Keratinocyte (primary cell): Measurements from ENCODE around the gene ARMC6. TPM values are rescaled to one million over a fixed set of nuclear protein-coding genes. Genes with fewer than 3 reads are reported as not detected.

ENCODE experiments used
- DNase-seq: peaks from one replicate; pipeline ENCODE4 v3.0.0-alpha.2; 2011; ENCODE audit warnings: low read depth, missing footprints, low spot score
- FAIRE-seq: peaks from 2 replicates; lab custom pipeline; 2011; peaks lifted over from hg19 to GRCh38; lab: Jason Lieb, UNC
- H2AFZ ChIP-seq: 2 replicates; pipeline ENCODE4 v1.6.0; 2012; ENCODE audit warnings: low read length, control low read depth, inconsistent platforms; ENCODE audit not compliant: control insufficient read depth
- H3K27ac ChIP-seq: 2 replicates; pipeline ENCODE4 v1.5.1; 2011; ENCODE audit warnings: low read length; ENCODE audit not compliant: control insufficient read depth, insufficient read depth
- H3K27me3 ChIP-seq: 3 replicates; pipeline ENCODE4 v1.6.0; 2011; ENCODE audit warnings: low read length; ENCODE audit not compliant: control insufficient read depth, insufficient read depth; ENCODE audit errors: extremely low read depth
- H3K36me3 ChIP-seq, 2 experiments: 2 replicates in 1 of 2; 3 replicates in 1 of 2; pipeline ENCODE4 v1.5.1; 2011; ENCODE audit warnings: low read length in 2 of 2, mild to moderate bottlenecking in 1 of 2; ENCODE audit not compliant: control insufficient read depth in 2 of 2, insufficient read depth in 2 of 2; ENCODE audit errors: extremely low read depth in 1 of 2
- H3K4me1 ChIP-seq: 3 replicates; pipeline ENCODE4 v1.5.1; 2011; ENCODE audit warnings: low read length; ENCODE audit not compliant: control insufficient read depth, insufficient read depth; ENCODE audit errors: extremely low read depth
- H3K4me2 ChIP-seq: 3 replicates; pipeline ENCODE4 v1.6.0; 2011; ENCODE audit warnings: low read depth, low read length; ENCODE audit not compliant: control insufficient read depth, insufficient read depth; ENCODE audit errors: extremely low read depth
- H3K4me3 ChIP-seq, 3 experiments: fragments of 200-600 bp in 1 of 3; sonication (generic) in 1 of 3; 2 replicates in 2 of 3; 3 replicates in 1 of 3; pipeline ENCODE4 v1.5.1; 2011 to 2016; ENCODE audit warnings: low read length in 3 of 3, mild to moderate bottlenecking in 3 of 3, control low read depth in 2 of 3, inconsistent platforms in 1 of 3, low read depth in 1 of 3, mixed read lengths in 1 of 3, mixed run types in 1 of 3, moderate library complexity in 1 of 3; ENCODE audit not compliant: control insufficient read depth in 2 of 3, insufficient read depth in 2 of 3; ENCODE audit errors: extremely low read depth in 1 of 3
- H3K79me2 ChIP-seq: 2 replicates; pipeline ENCODE4 v1.6.0; 2012; ENCODE audit warnings: low read length; ENCODE audit not compliant: control insufficient read depth, insufficient read depth
- H3K9ac ChIP-seq: 3 replicates; pipeline ENCODE4 v1.6.0; 2011; ENCODE audit warnings: low read length; ENCODE audit not compliant: control insufficient read depth, insufficient read depth; ENCODE audit errors: extremely low read depth
- H3K9me1 ChIP-seq: 3 replicates; pipeline ENCODE4 v1.6.0; 2011; ENCODE audit warnings: low read length; ENCODE audit not compliant: control insufficient read depth, insufficient read depth; ENCODE audit errors: extremely low read depth
- H3K9me3 ChIP-seq: 2 replicates; pipeline ENCODE4 v1.5.1; 2012; ENCODE audit warnings: low read depth, low read length; ENCODE audit not compliant: control insufficient read depth
- H4K20me1 ChIP-seq: 3 replicates; pipeline ENCODE4 v1.6.0; 2011; ENCODE audit warnings: low read length; ENCODE audit not compliant: control insufficient read depth, insufficient read depth; ENCODE audit errors: extremely low read depth
- EZH2 ChIP-seq: IDR thresholded peaks from one replicate; pipeline ENCODE4 v1.6.1; 2012; ENCODE audit warnings: inconsistent platforms, mild to moderate bottlenecking, low read length, moderate library complexity
- dilution Hi-C: fragments of 300-500 bp; cut with MboI; formaldehyde crosslinking; loops from one replicate; pipeline ENCODE4 v1.7.0; 2020; ENCODE audit warnings: low sequenced_read_pairs; ENCODE audit not compliant: extremely low pct_ligation_motif_present
- polyA plus RNA-seq, 5 experiments: library from polyadenylated mRNA; depleted of rRNA in 3 of 5; stranded (reverse) in 3 of 5; stranded (forward) in 1 of 5; unstranded in 1 of 5; fragments of >200 nt; gene quantifications; 1 replicate in 1 of 5; 2 replicates in 3 of 5; 3 replicates in 1 of 5; pipeline versions ENCODE4 v1.2.1 to v1.2.3, GENCODE V29; 2011 to 2012; ENCODE audit warnings: missing spikeins in 2 of 5, low read depth in 1 of 5, low replicate concordance in 1 of 5
- TF ChIP-seq, protein P1 (sequence below), 3 experiments: IDR thresholded peaks in 1 of 3; conservative IDR thresholded peaks in 1 of 3; optimal IDR thresholded peaks in 1 of 3; 2 replicates in 2 of 3; 3 replicates in 1 of 3; pipeline versions ENCODE3 to v1.5.1; 2011; ENCODE audit warnings: low read length in 3 of 3, mild to moderate bottlenecking in 3 of 3, moderate library complexity in 2 of 3, control low read depth in 1 of 3, inconsistent platforms in 1 of 3; ENCODE audit not compliant: insufficient read depth in 2 of 3; ENCODE audit errors: extremely low read depth in 1 of 3

Gene ARMC6
- polyA plus RNA-seq, 1 donor (not counting 4 experiments of a cell fraction or from before 2014, with no cell fraction given), result 23.8 TPM

DNA sequence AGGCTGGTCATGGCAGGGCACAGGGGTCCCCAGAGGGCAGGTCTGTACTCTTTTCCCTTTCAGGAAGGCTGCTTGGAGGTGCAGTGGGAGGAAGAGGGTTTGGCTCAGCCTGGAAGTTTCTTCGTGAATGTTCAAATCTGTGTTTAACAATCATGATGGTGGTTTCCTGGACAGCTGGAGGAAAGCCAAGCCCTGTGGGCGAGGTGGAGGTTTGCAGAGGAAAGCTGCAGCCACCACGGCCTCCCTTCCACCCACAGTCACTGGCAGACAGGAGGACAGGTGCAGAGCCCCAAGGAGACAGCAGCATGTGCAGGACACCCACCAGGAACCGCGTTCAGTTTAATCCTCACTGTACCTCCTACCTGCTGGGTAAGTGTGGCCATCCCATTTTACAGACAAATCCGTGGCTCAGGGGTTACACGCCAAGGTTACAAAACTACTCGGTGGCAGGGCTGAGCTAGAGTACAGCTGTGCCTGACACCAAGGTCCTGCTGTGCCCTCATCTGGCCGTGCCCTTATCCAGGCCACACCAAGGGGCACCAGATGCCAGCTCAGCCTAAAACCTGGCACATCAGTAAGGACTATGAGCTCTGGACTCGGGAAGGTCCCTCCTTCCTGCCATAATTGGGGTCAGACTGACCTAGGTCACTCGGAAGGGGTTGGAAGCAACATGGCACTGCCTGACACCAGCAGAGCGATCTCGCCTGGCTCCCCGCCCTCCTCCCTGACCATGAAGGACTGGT, 34.2 kb upstream of the ARMC6 start:
- Histone ChIP-seq H3K9ac (no peak overlapping the region), H3K36me3 (peaks cover 42 to 57% of the 10 kb centered on the region in 2 experiments), H2AFZ (no peak overlapping the region), H3K27ac (no peak overlapping the region), H3K27me3 (no peaks in the 10 kb centered on the region), H3K4me2 (no peak overlapping the region), H4K20me1 (peaks cover 3% of the 10 kb centered on the region), H3K79me2 (no peaks in the 10 kb centered on the region), H3K4me3 (no peak overlapping the region), H3K9me1 (no peaks in the 10 kb centered on the region), H3K9me3 (no peaks in the 10 kb centered on the region), H3K4me1 (no peaks in the 10 kb centered on the region)
- dilution Hi-C loops, result no loop called here
- no peak for FAIRE-seq
- no peak for DNase-seq
- TF ChIP-seq, protein P1, sequence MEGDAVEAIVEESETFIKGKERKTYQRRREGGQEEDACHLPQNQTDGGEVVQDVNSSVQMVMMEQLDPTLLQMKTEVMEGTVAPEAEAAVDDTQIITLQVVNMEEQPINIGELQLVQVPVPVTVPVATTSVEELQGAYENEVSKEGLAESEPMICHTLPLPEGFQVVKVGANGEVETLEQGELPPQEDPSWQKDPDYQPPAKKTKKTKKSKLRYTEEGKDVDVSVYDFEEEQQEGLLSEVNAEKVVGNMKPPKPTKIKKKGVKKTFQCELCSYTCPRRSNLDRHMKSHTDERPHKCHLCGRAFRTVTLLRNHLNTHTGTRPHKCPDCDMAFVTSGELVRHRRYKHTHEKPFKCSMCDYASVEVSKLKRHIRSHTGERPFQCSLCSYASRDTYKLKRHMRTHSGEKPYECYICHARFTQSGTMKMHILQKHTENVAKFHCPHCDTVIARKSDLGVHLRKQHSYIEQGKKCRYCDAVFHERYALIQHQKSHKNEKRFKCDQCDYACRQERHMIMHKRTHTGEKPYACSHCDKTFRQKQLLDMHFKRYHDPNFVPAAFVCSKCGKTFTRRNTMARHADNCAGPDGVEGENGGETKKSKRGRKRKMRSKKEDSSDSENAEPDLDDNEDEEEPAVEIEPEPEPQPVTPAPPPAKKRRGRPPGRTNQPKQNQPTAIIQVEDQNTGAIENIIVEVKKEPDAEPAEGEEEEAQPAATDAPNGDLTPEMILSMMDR (optimal IDR thresholded peaks at IDR 0.05 in 1 of 3, IDR thresholded peaks at IDR 0.05 in 1 of 3, conservative IDR thresholded peaks at IDR 0.05 in 1 of 3; ENCODE audit: extremely low read depth in 1 of 3, insufficient read depth in 2 of 3, low read length in 3 of 3), result no peak
- TF ChIP-seq EZH2, result no peak

DNA sequence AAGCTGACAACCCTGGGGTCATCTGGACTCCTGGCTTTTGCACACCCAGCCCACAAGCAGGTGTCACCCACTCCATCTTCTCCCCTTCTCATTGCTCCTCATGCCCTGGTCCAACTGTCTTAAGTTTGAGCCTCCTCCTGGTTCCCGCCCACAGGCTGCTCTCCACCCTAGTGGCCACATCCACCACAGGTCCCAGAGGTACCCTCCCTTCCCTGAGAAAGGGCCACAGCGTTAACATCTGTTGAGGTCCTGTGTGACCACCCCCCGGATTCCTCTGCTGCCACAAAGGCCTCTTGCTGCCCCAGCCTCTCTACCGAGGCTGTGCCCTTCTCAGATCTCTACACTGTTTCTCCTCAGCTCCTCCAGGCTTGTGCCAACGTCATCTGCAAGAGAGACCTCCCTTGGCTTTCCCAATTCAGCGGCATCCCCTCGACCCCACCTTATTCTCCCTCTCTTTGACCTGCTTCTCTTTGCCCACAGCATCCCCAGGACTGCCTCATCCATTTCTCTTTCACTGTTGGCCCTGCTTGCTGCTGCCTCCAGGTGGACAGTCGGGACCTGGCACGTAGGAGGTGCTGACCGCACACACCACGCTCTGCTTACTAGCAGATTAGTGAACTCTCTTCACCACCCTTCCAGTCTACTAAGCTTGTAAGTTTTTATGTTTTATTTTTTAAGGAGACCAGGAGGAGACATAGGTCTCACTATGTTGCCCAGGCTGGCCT, 33.3 kb upstream of the ARMC6 start:
- dilution Hi-C loops, result no loop called here
- H3K9me1 ChIP-seq, result no peaks in the 10 kb centered on the region
- peaks cover 45 to 59% of the 10 kb centered on the region in 2 experiments for H3K36me3 ChIP-seq
- H4K20me1 ChIP-seq, result peaks cover 3% of the 10 kb centered on the region
- H3K9me3 ChIP-seq, result no peaks in the 10 kb centered on the region
- no peak overlapping the region for H3K4me2 ChIP-seq
- TF ChIP-seq, protein P1 (optimal IDR thresholded peaks at IDR 0.05 in 1 of 3, IDR thresholded peaks at IDR 0.05 in 1 of 3, conservative IDR thresholded peaks at IDR 0.05 in 1 of 3; ENCODE audit: extremely low read depth in 1 of 3, insufficient read depth in 2 of 3, low read length in 3 of 3), result peak; percentile 22 to 51 (median 22)
- TF ChIP-seq EZH2, result no peak
- no peak overlapping the region for H3K27ac ChIP-seq
- no peak overlapping the region for H3K4me3 ChIP-seq
- no peak overlapping the region for H3K9ac ChIP-seq
- H3K27me3 ChIP-seq, result no peaks in the 10 kb centered on the region
- FAIRE-seq (no peak), DNase-seq (no peak)
- H3K4me1 ChIP-seq, result no peaks in the 10 kb centered on the region
- no peak overlapping the region for H2AFZ ChIP-seq
- H3K79me2 ChIP-seq, result no peaks in the 10 kb centered on the region
